Measurements from ENCODE around the gene CDC25B. TPM values are rescaled to one million over a fixed set of nuclear protein-coding genes. Genes with fewer than 3 reads are reported as not detected.
A peak's percentile ranks its signal among the peaks of the same experiment; 100 is the strongest.

The CDC25B gene
- total RNA-seq, 2 donors from 2014 or later, result 220 to 223 TPM

DNA sequence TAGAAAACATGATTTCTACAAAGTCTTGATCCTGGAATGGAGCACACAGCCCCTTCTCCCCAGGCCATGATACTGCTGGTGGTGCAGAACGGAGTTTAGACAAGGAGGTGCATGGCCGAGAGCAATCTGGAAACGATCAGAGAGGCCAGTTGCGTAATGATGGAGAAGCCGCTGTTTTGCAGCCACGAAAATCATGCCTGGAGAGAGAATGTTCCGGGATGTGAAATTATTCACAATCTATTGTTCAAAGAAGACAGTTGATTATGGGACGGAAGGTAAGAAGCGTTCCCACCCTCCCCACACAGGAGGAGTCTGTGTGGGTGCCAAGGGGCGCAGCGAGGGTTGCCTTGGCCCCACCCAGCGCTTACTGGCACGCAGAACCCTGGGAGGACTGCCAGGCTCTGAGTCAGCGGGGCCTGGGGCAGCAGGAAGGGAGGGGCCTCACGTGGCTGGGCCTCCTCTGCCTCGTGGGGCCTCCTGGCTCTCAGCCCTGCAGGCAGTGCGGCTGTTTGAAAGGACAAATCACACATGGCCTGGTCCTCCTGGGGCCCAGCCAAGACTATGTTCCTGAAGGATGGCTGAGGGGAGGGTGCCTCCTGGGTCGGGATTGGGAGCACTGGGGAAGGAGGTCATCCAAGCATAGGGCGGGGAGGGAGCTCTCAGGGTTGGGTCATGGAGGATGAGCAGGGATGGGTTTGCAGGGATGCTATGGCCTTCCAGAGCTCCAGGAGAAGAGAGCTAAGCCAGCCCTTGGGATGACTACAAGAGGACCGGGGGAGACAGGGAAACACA, 15.6 kb downstream of the CDC25B start:
- peak overlapping the region; percentile 99 for H3K27ac Mint-ChIP-seq
- peak overlapping the region; percentile 91 for H3K4me3 Mint-ChIP-seq
- H3K4me1 Mint-ChIP-seq, result peaks cover 52% of the 10 kb centered on the region
- H3K36me3 Mint-ChIP-seq (ENCODE audit: low read depth), result no peaks in the 10 kb centered on the region
- H3K9me3 ChIP-seq (ENCODE audit: control insufficient read depth, low read length, poor library complexity, severe bottlenecking), result no peaks in the 10 kb centered on the region
- no peaks in the 10 kb centered on the region for H3K27me3 Mint-ChIP-seq
- ATAC-seq (peak; percentile 93), DNase-seq (peak; percentile 83 to 91 (median 86))

DNA sequence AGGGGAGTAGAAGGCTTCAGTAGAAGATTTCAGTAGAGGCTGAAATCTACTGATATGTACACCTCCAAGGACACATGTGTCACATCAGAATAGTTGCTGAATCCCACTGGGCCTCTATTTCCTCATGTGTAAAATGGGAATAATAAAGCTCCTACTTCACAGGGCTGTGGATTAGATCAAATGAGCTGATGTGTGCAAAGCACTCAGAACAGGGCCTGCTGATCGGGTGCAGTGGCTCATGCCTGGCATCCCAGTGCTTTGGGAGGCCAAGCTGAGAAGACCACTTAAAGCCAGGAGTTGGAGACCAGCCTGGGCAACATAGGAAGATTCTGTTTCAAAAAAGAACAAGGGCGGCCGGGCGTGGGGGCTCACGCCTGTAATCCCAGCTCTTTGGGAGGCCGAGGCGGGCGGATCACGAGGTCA, 16.2 kb downstream of the CDC25B start:
- no peak for DNase-seq
- ATAC-seq, result no peak
- no peaks in the 10 kb centered on the region for H3K9me3 ChIP-seq (ENCODE audit: control insufficient read depth, low read length, poor library complexity, severe bottlenecking)
- H3K4me1 Mint-ChIP-seq, result peaks cover 50% of the 10 kb centered on the region
- H3K4me3 Mint-ChIP-seq, result peak overlapping the region; percentile 91
- no peaks in the 10 kb centered on the region for H3K27me3 Mint-ChIP-seq
- no peaks in the 10 kb centered on the region for H3K36me3 Mint-ChIP-seq (ENCODE audit: low read depth)
- peak overlapping the region; percentile 99 for H3K27ac Mint-ChIP-seq

DNA sequence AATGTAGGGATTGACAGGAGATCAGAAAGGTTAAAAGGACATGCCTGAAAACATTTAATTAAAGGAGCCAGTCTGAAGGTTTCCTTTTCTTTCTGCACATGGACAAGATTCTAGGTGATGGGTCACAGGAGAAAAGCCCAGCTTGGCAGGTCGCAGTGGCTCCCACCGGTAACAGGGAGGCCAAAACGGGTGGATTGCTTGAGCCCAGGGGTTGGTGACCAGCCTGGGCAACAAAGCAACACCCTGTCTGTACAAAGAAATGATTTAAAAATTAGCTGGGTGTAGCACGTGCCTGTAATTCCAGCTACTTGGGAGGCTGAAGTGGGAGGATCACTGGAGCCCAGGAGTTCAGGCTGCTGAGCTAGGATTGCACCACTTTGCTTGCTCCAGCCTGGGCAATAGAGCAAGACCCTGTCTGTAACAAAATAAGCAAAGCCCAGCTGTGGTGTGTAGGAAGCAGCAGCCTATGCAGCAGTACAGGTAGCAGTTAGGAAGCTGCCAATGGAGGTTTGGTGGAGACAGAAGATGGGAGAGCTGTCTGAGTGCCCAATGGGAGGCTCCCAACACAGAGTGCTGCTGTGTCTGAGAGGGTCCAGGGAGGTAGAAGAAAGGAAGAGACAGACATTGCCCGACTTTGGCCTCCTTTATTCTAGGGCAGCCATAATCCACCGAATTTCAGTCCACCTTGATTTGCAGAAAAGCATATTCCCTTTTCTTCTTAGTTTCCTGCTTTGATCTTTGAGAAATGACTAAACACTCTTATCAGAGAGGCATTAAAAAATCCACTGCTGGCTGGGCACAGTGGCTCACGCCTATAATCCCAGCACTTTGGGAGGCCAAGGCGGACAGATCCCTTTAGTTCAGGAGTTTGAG, 17.1 kb downstream of the CDC25B start:
- no peaks in the 10 kb centered on the region for H3K9me3 ChIP-seq (ENCODE audit: control insufficient read depth, low read length, poor library complexity, severe bottlenecking)
- Mint-ChIP-seq H3K27me3 (no peaks in the 10 kb centered on the region), H3K36me3 (ENCODE audit: low read depth) (no peaks in the 10 kb centered on the region), H3K27ac (peak overlapping the region; percentile 99), H3K4me1 (peaks cover 45% of the 10 kb centered on the region), H3K4me3 (peak overlapping the region; percentile 69)
- DNase-seq (no peak), ATAC-seq (no peak)

DNA sequence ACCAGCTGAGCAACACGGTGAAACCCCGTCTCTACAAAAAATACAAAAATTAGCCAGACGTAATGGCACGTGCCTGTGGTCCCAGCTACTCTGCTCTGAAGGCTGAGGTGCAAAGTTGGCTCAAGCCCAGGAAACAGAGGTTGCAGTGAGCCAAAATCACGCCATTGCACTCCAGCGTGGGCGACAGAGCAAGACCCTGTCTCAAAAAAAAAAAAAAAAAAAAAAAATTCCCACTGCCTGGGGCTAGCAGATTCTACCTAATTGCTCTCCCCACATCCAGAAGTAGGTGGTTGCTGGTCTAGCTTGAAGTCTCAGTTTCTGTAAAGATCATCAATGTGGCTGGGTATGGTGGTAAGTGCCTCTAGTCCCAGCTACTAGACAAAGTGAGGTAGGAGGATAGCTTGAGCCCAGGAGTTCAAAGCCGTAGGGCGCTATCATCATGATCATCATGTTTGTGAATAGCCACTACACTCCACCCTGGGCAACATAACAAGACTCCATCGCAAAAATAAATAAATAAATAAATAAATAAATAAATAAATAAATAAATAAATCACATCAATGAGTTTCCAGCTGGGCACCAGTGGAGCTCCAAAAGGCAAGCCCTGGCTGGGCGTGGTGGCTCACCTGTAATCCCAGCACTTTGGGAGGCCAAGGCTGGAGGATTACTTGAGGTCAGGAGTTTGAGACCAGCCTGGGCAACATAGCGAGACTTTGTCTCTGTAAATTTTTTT, 17.9 kb downstream of the CDC25B start:
- ATAC-seq, result no peak
- peak in 1 of 3 donors; percentile 49 for DNase-seq
- no peaks in the 10 kb centered on the region for H3K9me3 ChIP-seq (ENCODE audit: control insufficient read depth, low read length, poor library complexity, severe bottlenecking)
- no peaks in the 10 kb centered on the region for H3K27me3 Mint-ChIP-seq
- H3K27ac Mint-ChIP-seq, result peak overlapping the region; percentile 99
- peaks cover 45% of the 10 kb centered on the region for H3K4me1 Mint-ChIP-seq
- H3K36me3 Mint-ChIP-seq (ENCODE audit: low read depth), result no peaks in the 10 kb centered on the region
- H3K4me3 Mint-ChIP-seq, result peak overlapping the region; percentile 69

DNA sequence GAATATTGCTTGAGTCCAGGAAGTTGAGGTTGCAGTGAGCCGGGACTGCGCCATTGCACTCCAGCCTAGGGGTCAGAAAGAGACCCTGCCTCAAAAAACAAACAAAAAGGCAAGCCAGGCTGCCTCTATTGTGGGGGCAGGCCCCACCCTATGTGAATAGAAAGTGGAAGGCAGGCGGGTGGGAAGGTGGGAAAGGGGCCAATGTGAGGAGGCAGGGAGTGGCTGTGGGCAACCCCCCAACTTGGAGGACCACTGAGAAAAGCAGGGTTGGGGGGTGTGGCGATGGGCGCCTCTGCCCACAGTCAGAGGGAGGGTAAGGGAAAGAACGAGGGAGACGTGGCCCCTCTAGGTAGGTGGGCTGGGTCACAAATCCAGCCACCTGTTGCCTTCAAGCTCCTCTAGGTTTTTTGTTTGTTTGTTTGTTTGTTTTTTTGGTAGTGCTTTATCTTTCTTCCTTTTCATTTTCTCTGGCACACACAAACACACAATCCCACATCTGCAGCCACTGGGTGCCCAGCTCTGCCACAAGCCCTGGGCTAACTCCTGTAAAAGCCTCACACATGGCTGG, 18.9 kb downstream of the CDC25B start:
- H3K9me3 ChIP-seq (ENCODE audit: control insufficient read depth, low read length, poor library complexity, severe bottlenecking), result no peaks in the 10 kb centered on the region
- H3K36me3 Mint-ChIP-seq (ENCODE audit: low read depth), result no peaks in the 10 kb centered on the region
- peak overlapping the region; percentile 92 for H3K27ac Mint-ChIP-seq
- peaks cover 48% of the 10 kb centered on the region for H3K4me1 Mint-ChIP-seq
- H3K27me3 Mint-ChIP-seq, result no peaks in the 10 kb centered on the region
- no peak for DNase-seq
- ATAC-seq, result no peak
- no peak overlapping the region for H3K4me3 Mint-ChIP-seq

DNA sequence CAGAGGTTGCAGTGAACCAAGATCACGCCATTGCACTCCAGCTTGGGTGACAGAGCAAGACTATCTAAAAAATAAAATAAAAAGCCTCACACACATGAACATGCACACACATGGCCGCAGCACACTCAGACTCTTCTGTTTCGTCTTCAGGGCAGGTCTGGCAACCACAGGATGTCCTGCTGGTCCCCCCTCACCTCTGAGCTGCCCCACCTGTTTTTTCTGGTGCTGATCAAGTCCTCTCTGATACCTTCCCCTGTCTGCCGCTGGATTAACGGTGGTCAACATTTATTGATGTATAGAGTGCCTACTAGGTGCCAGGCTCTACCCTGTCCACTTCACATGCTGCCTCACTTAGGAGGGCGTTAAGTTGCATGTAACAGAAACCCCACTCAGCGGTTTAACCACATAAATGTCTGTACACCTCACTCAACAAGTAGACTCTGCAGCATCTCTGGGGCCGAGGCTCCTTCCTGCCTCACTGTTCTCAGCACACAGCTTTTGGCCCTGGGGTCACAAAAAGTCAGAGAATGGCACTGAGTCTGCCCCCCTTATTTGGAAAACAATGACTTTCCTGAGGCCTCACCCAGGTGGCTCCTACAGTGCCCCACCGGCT, 19.7 kb downstream of the CDC25B start:
- DNase-seq (no peak), ATAC-seq (no peak)
- Mint-ChIP-seq H3K27ac (peak overlapping the region; percentile 92), H3K4me1 (peaks cover 45% of the 10 kb centered on the region), H3K27me3 (no peaks in the 10 kb centered on the region), H3K4me3 (peak overlapping the region; percentile 76), H3K36me3 (ENCODE audit: low read depth) (no peaks in the 10 kb centered on the region)
- no peaks in the 10 kb centered on the region for H3K9me3 ChIP-seq (ENCODE audit: control insufficient read depth, low read length, poor library complexity, severe bottlenecking)

DNA sequence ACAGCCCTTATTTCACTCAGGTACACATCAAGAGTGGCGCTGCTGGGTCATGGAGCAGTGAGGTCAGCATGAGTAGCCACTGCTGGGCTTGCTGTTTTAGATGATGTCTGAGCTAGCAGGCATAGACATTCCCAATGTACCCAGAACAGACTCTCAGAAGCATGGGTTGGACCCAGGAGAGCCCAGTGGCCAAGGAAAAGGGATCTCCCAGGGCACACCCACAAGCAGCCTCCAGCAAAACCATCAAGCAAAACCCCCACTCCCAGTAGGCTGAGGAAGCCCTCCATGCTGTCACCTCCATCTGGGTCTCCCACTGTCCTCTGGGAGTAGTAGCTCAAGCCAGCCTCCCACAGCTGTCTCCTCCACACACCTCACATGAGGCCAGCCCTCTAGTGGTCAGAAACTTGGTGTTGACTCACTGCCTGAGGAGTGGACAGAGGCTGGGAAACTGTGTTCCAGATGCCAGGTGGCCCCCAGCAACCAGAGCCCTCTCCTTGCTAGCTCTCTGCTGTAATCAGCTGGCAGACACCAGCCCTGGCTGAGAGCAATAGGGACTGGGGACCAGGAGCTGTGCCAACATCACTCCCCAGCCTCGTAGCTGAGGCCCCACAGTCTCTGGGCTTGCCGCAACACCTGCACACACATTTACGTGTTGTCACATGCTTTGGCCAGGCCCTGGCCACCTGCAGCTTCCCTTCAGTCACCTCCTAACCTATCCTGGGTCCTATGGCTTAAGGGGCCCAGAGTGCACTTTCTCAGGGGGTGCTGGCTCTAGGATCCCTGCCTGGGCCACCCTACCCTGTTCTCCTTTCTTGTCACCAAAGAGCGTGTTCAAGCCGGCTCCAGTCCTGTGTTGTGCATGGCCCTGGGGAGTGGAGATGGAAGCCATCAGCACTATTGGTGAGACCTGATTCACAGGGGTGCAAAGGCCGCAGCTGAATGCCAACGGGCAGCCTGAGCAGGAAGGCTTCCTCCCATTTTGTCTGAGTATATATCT, 22.3 kb downstream of the CDC25B start:
- Mint-ChIP-seq H3K27ac (peak overlapping the region; percentile 96), H3K4me3 (no peak overlapping the region), H3K36me3 (ENCODE audit: low read depth) (no peaks in the 10 kb centered on the region), H3K27me3 (no peaks in the 10 kb centered on the region), H3K4me1 (peaks cover 31% of the 10 kb centered on the region)
- no peaks in the 10 kb centered on the region for H3K9me3 ChIP-seq (ENCODE audit: control insufficient read depth, low read length, poor library complexity, severe bottlenecking)
- DNase-seq (no peak), ATAC-seq (no peak)

DNA sequence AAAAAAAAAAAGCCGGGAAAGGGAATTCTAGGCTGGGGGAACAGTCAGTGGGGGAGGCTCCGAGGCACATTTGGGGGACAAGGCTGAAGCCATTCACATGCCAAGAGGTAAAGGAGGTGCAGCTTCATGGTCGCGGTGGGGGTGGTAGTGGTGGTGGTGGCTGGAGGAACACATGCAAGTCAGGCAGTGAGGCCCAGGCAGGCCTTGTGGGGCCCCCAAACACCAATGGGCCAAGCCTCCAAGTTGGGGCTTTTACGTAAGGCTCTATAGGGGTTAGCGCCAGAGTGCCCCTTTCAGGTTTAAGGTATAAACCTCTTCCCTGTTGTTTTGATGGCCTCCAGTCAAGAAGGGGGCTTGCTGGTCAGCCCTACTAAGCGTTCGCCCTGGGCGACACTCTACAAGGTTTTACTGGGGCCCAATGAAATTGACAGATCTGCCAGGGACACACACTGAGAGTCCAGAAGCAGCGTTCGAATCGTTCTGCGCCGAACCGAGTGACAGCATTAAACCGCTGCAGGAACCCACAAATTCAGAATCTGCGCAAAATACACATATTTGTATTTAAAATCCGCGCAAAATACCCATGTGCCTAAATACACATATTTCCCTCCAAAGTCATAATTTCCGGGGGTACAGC, 23.4 kb downstream of the CDC25B start:
- H3K4me1 Mint-ChIP-seq, result peaks cover 28% of the 10 kb centered on the region
- H3K9me3 ChIP-seq (ENCODE audit: control insufficient read depth, low read length, poor library complexity, severe bottlenecking), result no peaks in the 10 kb centered on the region
- H3K27ac Mint-ChIP-seq, result peak overlapping the region; percentile 96
- peaks cover 2% of the 10 kb centered on the region for H3K36me3 Mint-ChIP-seq (ENCODE audit: low read depth)
- no peak for ATAC-seq
- no peaks in the 10 kb centered on the region for H3K27me3 Mint-ChIP-seq
- H3K4me3 Mint-ChIP-seq, result peak overlapping the region; percentile 93
- no peak for DNase-seq

DNA sequence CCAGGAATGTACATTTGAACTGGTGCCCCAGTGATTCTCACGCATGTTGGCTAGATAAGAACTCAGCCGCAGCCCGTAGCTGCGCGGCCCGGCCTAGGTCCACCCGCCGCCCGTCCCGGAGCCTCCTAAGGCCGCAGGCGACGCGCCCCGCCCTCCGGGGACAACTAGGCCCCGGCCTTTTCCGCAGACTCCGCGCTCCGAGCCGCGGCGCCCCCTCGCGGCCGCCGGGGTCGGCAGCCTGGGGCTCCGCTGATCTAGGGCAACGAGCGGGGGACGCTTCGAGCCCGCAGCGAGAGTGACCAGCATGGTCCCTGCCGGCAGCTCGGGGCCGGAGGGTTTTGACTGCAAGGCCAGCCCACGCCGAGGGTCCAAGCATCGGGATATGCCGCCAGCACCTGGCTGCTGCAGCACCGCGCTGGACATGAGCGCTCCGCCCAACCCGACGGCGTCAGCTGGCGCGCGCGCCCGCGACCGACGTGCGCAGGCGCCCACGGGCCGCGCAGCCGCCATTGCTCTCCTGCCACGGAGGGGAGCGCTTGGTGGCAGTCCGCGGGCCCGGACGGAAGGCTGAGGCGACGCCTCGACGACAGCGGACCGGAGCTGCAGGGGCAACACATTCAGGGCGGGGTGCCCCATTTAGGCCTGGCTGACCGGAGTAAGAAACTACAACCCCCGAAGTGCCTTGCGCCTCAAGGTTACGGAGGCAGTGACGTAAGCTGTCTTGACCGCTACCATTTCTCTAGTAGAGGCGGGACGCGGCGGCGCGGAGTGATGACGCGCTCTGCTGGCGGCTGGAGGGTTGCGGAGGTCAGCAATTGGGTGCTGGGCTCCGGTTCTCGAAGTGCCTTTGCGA, 24.2 kb downstream of the CDC25B start, which contains the start of gene AP5S1:
Gene AP5S1 (plus strand): TSS at position 500 of the 853 bp plus-strand sequence. CDS start 1,571 bp downstream, outside the sequence.
- H3K27ac Mint-ChIP-seq, result peak within 1 kb of the TSS; percentile 96
- peaks cover 2% of the 10 kb centered on the region for H3K36me3 Mint-ChIP-seq (ENCODE audit: low read depth)
- no peaks in the 10 kb centered on the region for H3K9me3 ChIP-seq (ENCODE audit: control insufficient read depth, low read length, poor library complexity, severe bottlenecking)
- no peaks in the 10 kb centered on the region for H3K27me3 Mint-ChIP-seq
- DNase-seq (peak; percentile 81 to 86 (median 83)), ATAC-seq (peak; percentile 90)
- H3K4me1 Mint-ChIP-seq, result peaks cover 26% of the 10 kb centered on the region
- H3K4me3 Mint-ChIP-seq, result peak within 1 kb of the TSS; percentile 93

DNA sequence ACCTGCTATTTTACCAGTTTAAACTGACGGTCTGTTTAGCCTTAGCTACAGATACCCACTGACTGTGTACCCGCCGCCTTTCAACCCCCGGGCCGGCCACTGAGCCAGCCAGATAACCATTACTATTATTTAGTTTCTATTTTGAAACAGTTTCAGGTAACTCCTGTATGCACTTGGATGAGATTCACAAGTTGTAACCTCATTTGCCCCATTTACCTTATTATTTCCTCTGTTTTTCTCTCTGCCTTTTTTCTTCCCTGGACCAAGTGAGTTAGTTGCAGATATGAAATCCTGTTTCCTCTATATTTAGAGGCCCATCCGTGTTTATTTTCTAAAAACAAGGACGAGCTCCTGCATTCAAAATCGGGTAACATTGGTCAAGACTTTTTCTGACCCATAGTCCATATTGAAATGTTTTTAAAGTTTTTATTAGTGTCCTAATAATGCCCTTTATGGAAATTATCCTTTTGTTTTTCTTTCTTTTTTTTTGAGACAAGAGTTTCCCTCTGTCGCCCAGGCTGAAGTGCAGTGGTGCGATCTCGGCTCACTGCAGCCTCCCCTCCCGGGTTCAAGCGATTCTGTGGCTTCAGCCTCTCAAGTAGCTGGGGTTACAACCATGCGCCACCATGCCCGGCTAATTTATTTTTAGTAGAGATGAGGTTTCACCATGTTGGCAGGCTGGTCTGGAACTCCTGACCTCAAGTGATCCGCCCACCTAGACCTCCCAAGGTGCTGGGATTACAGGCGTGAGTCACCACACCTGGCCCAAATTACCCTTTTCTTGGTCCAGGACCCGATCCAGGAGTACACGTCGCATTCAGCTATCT, 25.0 kb downstream of the CDC25B start:
- H3K27ac Mint-ChIP-seq, result peak overlapping the region; percentile 96
- peak overlapping the region; percentile 93 for H3K4me3 Mint-ChIP-seq
- no peak for DNase-seq
- H3K27me3 Mint-ChIP-seq, result no peaks in the 10 kb centered on the region
- no peak for ATAC-seq
- H3K9me3 ChIP-seq (ENCODE audit: control insufficient read depth, low read length, poor library complexity, severe bottlenecking), result no peaks in the 10 kb centered on the region
- peaks cover 20% of the 10 kb centered on the region for H3K4me1 Mint-ChIP-seq
- H3K36me3 Mint-ChIP-seq (ENCODE audit: low read depth), result peaks cover 2% of the 10 kb centered on the region

All from T-helper 17 cell (primary cell).